ENCODE measurements around the gene SLC39A10. TPM values are rescaled to one million over a fixed set of nuclear protein-coding genes. Genes with fewer than 3 reads are reported as not detected.

The SLC39A10 gene
- polyA plus RNA-seq (2012; ENCODE audit: low read depth, missing spikeins), result 1.4 TPM

- FAIRE-seq (peak; percentile 100), DNase-seq (ENCODE audit: insufficient read length, low spot score) (peak; percentile 49)
- TF ChIP-seq POU2F2 (IDR thresholded peaks at IDR 0.05; ENCODE audit: low read depth, low read length), result peak; percentile 81
- no peak for TF ChIP-seq PAX5 (IDR thresholded peaks at IDR 0.05; ENCODE audit: insufficient read depth, low read length, severe bottlenecking)
- peak; percentile 87 for TF ChIP-seq POLR2A (IDR thresholded peaks at IDR 0.05; ENCODE audit: low read depth, low read length)
- TF ChIP-seq SPI1 (IDR thresholded peaks at IDR 0.05; ENCODE audit: low read depth, low read length), result no peak
- TF ChIP-seq TAF1 (IDR thresholded peaks at IDR 0.05; ENCODE audit: low read depth, low read length), result peak; percentile 78
- peak; percentile 91 for TF ChIP-seq POLR2AphosphoS5 (IDR thresholded peaks at IDR 0.05; ENCODE audit: low read depth, low read length)
Observed at GRCh38 chr2:195656859-195657633, at the start of gene SLC39A10. SLC39A10 (plus strand) TSS chr2:195657226; CDS start chr2:195680043, 22,817 bp downstream.

- TF ChIP-seq POLR2AphosphoS5 (IDR thresholded peaks at IDR 0.05; ENCODE audit: low read depth, low read length) (no peak), POU2F2 (IDR thresholded peaks at IDR 0.05; ENCODE audit: low read depth, low read length) (no peak), SPI1 (IDR thresholded peaks at IDR 0.05; ENCODE audit: low read depth, low read length) (no peak), PAX5 (IDR thresholded peaks at IDR 0.05; ENCODE audit: insufficient read depth, low read length, severe bottlenecking) (no peak), TAF1 (IDR thresholded peaks at IDR 0.05; ENCODE audit: low read depth, low read length) (no peak), POLR2A (IDR thresholded peaks at IDR 0.05; ENCODE audit: low read depth, low read length) (no peak)
- DNase-seq (ENCODE audit: insufficient read length, low spot score) (no peak), FAIRE-seq (no peak)
Observed at GRCh38 chr2:195608768-195609454, 48.1 kb upstream of the SLC39A10 start.

GRCh38 chr2:195610717-195611116 lies 46.3 kb upstream of the SLC39A10 start:
- no peak for FAIRE-seq
- DNase-seq (ENCODE audit: insufficient read length, low spot score), result no peak
- no peak for TF ChIP-seq POU2F2 (IDR thresholded peaks at IDR 0.05; ENCODE audit: low read depth, low read length)
- no peak for TF ChIP-seq TAF1 (IDR thresholded peaks at IDR 0.05; ENCODE audit: low read depth, low read length)
- no peak for TF ChIP-seq POLR2AphosphoS5 (IDR thresholded peaks at IDR 0.05; ENCODE audit: low read depth, low read length)
- no peak for TF ChIP-seq SPI1 (IDR thresholded peaks at IDR 0.05; ENCODE audit: low read depth, low read length)
- TF ChIP-seq POLR2A (IDR thresholded peaks at IDR 0.05; ENCODE audit: low read depth, low read length), result no peak
- no peak for TF ChIP-seq PAX5 (IDR thresholded peaks at IDR 0.05; ENCODE audit: insufficient read depth, low read length, severe bottlenecking)

- no peak for TF ChIP-seq PAX5 (IDR thresholded peaks at IDR 0.05; ENCODE audit: insufficient read depth, low read length, severe bottlenecking)
- no peak for TF ChIP-seq POLR2A (IDR thresholded peaks at IDR 0.05; ENCODE audit: low read depth, low read length)
- no peak for TF ChIP-seq POU2F2 (IDR thresholded peaks at IDR 0.05; ENCODE audit: low read depth, low read length)
- TF ChIP-seq TAF1 (IDR thresholded peaks at IDR 0.05; ENCODE audit: low read depth, low read length), result no peak
- no peak for TF ChIP-seq SPI1 (IDR thresholded peaks at IDR 0.05; ENCODE audit: low read depth, low read length)
- no peak for TF ChIP-seq POLR2AphosphoS5 (IDR thresholded peaks at IDR 0.05; ENCODE audit: low read depth, low read length)
- no peak for DNase-seq (ENCODE audit: insufficient read length, low spot score)
- FAIRE-seq, result no peak
Observed at GRCh38 chr2:195612611-195613495, 44.2 kb upstream of the SLC39A10 start.

- DNase-seq (ENCODE audit: insufficient read length, low spot score) (no peak), FAIRE-seq (no peak)
- TF ChIP-seq POLR2AphosphoS5 (IDR thresholded peaks at IDR 0.05; ENCODE audit: low read depth, low read length) (no peak), TAF1 (IDR thresholded peaks at IDR 0.05; ENCODE audit: low read depth, low read length) (no peak), POLR2A (IDR thresholded peaks at IDR 0.05; ENCODE audit: low read depth, low read length) (no peak), PAX5 (IDR thresholded peaks at IDR 0.05; ENCODE audit: insufficient read depth, low read length, severe bottlenecking) (no peak), POU2F2 (IDR thresholded peaks at IDR 0.05; ENCODE audit: low read depth, low read length) (no peak), SPI1 (IDR thresholded peaks at IDR 0.05; ENCODE audit: low read depth, low read length) (no peak)
Observed at GRCh38 chr2:195613922-195614321, 43.1 kb upstream of the SLC39A10 start.

- TF ChIP-seq PAX5 (IDR thresholded peaks at IDR 0.05; ENCODE audit: insufficient read depth, low read length, severe bottlenecking) (no peak), POU2F2 (IDR thresholded peaks at IDR 0.05; ENCODE audit: low read depth, low read length) (no peak), POLR2AphosphoS5 (IDR thresholded peaks at IDR 0.05; ENCODE audit: low read depth, low read length) (no peak), POLR2A (IDR thresholded peaks at IDR 0.05; ENCODE audit: low read depth, low read length) (no peak), TAF1 (IDR thresholded peaks at IDR 0.05; ENCODE audit: low read depth, low read length) (no peak), SPI1 (IDR thresholded peaks at IDR 0.05; ENCODE audit: low read depth, low read length) (no peak)
- DNase-seq (ENCODE audit: insufficient read length, low spot score) (no peak), FAIRE-seq (no peak)
Observed at GRCh38 chr2:195619590-195619989, 37.4 kb upstream of the SLC39A10 start.

- no peak for FAIRE-seq
- TF ChIP-seq POU2F2 (IDR thresholded peaks at IDR 0.05; ENCODE audit: low read depth, low read length) (no peak), POLR2AphosphoS5 (IDR thresholded peaks at IDR 0.05; ENCODE audit: low read depth, low read length) (no peak), POLR2A (IDR thresholded peaks at IDR 0.05; ENCODE audit: low read depth, low read length) (no peak), SPI1 (IDR thresholded peaks at IDR 0.05; ENCODE audit: low read depth, low read length) (no peak), PAX5 (IDR thresholded peaks at IDR 0.05; ENCODE audit: insufficient read depth, low read length, severe bottlenecking) (no peak), TAF1 (IDR thresholded peaks at IDR 0.05; ENCODE audit: low read depth, low read length) (no peak)
- DNase-seq (ENCODE audit: insufficient read length, low spot score), result no peak
Observed at GRCh38 chr2:195620501-195620900, 36.5 kb upstream of the SLC39A10 start.

GRCh38 chr2:195622966-195623365 lies 34.1 kb upstream of the SLC39A10 start:
- TF ChIP-seq PAX5 (IDR thresholded peaks at IDR 0.05; ENCODE audit: insufficient read depth, low read length, severe bottlenecking) (no peak), POLR2A (IDR thresholded peaks at IDR 0.05; ENCODE audit: low read depth, low read length) (no peak), POLR2AphosphoS5 (IDR thresholded peaks at IDR 0.05; ENCODE audit: low read depth, low read length) (no peak), SPI1 (IDR thresholded peaks at IDR 0.05; ENCODE audit: low read depth, low read length) (no peak), POU2F2 (IDR thresholded peaks at IDR 0.05; ENCODE audit: low read depth, low read length) (no peak), TAF1 (IDR thresholded peaks at IDR 0.05; ENCODE audit: low read depth, low read length) (no peak)
- no peak for FAIRE-seq
- no peak for DNase-seq (ENCODE audit: insufficient read length, low spot score)
